GM19328 (cell line): Measurements from ENCODE around the gene RELCH.
A peak's percentile ranks its signal among the peaks of the same experiment; 100 is the strongest.
"Not testable (repeated sequence)": the region's sequence is repeated elsewhere in the genome, so short reads cannot be mapped to it uniquely, and the experiment has no call there.

Experiments used
- ATAC-seq: cut with Tn5 transposase; IDR thresholded peaks from one replicate; pipeline ENCODE4 v1.9.1; 2021; ENCODE audit warnings: mild to moderate bottlenecking, moderate library complexity; ENCODE audit not compliant: unreplicated experiment

RELCH gene

GRCh38 chr18:62186774-62187542 is at the start of gene RELCH, which contains the start of gene PIGN:
TSS of gene RELCH (plus strand) at chr18:62187255. CDS start at chr18:62187506, 251 bp downstream.
TSS of gene PIGN (minus strand) at chr18:62187056. CDS start at chr18:62161353, 25,703 bp downstream.
- ATAC-seq: peak; percentile 88

GRCh38 chr18:62138461-62139235 is 48.4 kb upstream of the RELCH start:
- no peak for ATAC-seq

GRCh38 chr18:62140259-62140658 is 46.8 kb upstream of the RELCH start:
- no peak for ATAC-seq

- ATAC-seq: no peak
Measured at GRCh38 chr18:62144338-62144737, 42.7 kb upstream of the RELCH start.

- no peak for ATAC-seq
Measured at GRCh38 chr18:62151068-62151771, 35.8 kb upstream of the RELCH start.

- no peak for ATAC-seq
Measured at GRCh38 chr18:62152844-62153243, 34.2 kb upstream of the RELCH start.

- ATAC-seq: no peak
Measured at GRCh38 chr18:62157843-62158242, 29.2 kb upstream of the RELCH start.

GRCh38 chr18:62164310-62164709 is 22.7 kb upstream of the RELCH start:
- ATAC-seq: no peak

- ATAC-seq: no peak
Measured at GRCh38 chr18:62164855-62165487, 22.1 kb upstream of the RELCH start.

- ATAC-seq: no peak
Measured at GRCh38 chr18:62165583-62165982, 21.5 kb upstream of the RELCH start.

- not testable (repeated sequence) for ATAC-seq
Measured at GRCh38 chr18:62166524-62166923, 20.5 kb upstream of the RELCH start.

- ATAC-seq: no peak
Measured at GRCh38 chr18:62170857-62171256, 16.2 kb upstream of the RELCH start.

- no peak for ATAC-seq
Measured at GRCh38 chr18:62172298-62172697, 14.8 kb upstream of the RELCH start.

GRCh38 chr18:62175521-62175920 is 11.5 kb upstream of the RELCH start:
- no peak for ATAC-seq

GRCh38 chr18:62177271-62177670 is 9.8 kb upstream of the RELCH start:
- ATAC-seq: no peak

GRCh38 chr18:62179213-62179612 is 7.8 kb upstream of the RELCH start:
- no peak for ATAC-seq

- ATAC-seq: no peak
Measured at GRCh38 chr18:62182220-62182619, 4.8 kb upstream of the RELCH start.

- ATAC-seq: no peak
Measured at GRCh38 chr18:62183578-62184195, 3.4 kb upstream of the RELCH start.

GRCh38 chr18:62186499-62186773 is 619 bp upstream of the RELCH start:
- peak; percentile 1 for ATAC-seq

- peak; percentile 2 for ATAC-seq
Measured at GRCh38 chr18:62187543-62188510, 772 bp downstream of the RELCH start.
